GM20431 (cell line): Measurements from ENCODE around the gene CINP.
"Not testable (repeated sequence)": the region's sequence is repeated elsewhere in the genome, so short reads cannot be mapped to it uniquely, and the experiment has no call there.

ENCODE experiments used
- in situ Hi-C: fragments of 300-500 bp; cut with MseI, MboI; formaldehyde crosslinking; loops from one replicate; pipeline ENCODE4 v1.15.0; 2020; ENCODE audit warnings: low sequenced_read_pairs; ENCODE audit not compliant: unreplicated experiment

Gene CINP

GRCh38 chr14:102359341-102359740, 3.3 kb downstream of the CINP start:
- in situ Hi-C loops, result no loop called here

- in situ Hi-C loops, result no loop called here
Observed at GRCh38 chr14:102356280-102356679, 6.4 kb downstream of the CINP start.

- in situ Hi-C loops, result no loop called here
Observed at GRCh38 chr14:102353126-102353619, 9.5 kb downstream of the CINP start.

GRCh38 chr14:102352213-102352612, 10.5 kb downstream of the CINP start:
- in situ Hi-C loops, result no loop called here

- in situ Hi-C loops, result not testable (repeated sequence)
Observed at GRCh38 chr14:102351593-102351992, 11.1 kb downstream of the CINP start.

GRCh38 chr14:102351023-102351422, 11.7 kb downstream of the CINP start:
- in situ Hi-C loops, result no loop called here

- in situ Hi-C loops, result no loop called here
Observed at GRCh38 chr14:102348376-102348775, 14.3 kb downstream of the CINP start.

GRCh38 chr14:102346645-102347044, 16.0 kb downstream of the CINP start:
- in situ Hi-C loops, result no loop called here

- in situ Hi-C loops, result no loop called here
Observed at GRCh38 chr14:102345232-102345631, 17.5 kb downstream of the CINP start.

- in situ Hi-C loops, result no loop called here
Observed at GRCh38 chr14:102344485-102344884, 18.2 kb downstream of the CINP start.

GRCh38 chr14:102344084-102344483, 18.6 kb downstream of the CINP start:
- in situ Hi-C loops, result no loop called here

- in situ Hi-C loops, result no loop called here
Observed at GRCh38 chr14:102342238-102342637, 20.5 kb downstream of the CINP start.

- in situ Hi-C loops, result no loop called here
Observed at GRCh38 chr14:102341566-102341965, 21.1 kb downstream of the CINP start.

GRCh38 chr14:102338724-102339123, 24.0 kb downstream of the CINP start:
- in situ Hi-C loops, result no loop called here

GRCh38 chr14:102335163-102335562, 27.5 kb downstream of the CINP start:
- in situ Hi-C loops, result no loop called here

GRCh38 chr14:102333795-102334705, 28.6 kb downstream of the CINP start:
- in situ Hi-C loops, result no loop called here

- in situ Hi-C loops, result no loop called here
Observed at GRCh38 chr14:102333390-102333789, 29.3 kb downstream of the CINP start.

GRCh38 chr14:102330806-102331205, 31.9 kb downstream of the CINP start:
- in situ Hi-C loops, result no loop called here

- in situ Hi-C loops, result not testable (repeated sequence)
Observed at GRCh38 chr14:102329381-102329780, 33.3 kb downstream of the CINP start.

- in situ Hi-C loops, result no loop called here
Observed at GRCh38 chr14:102326583-102326982, 36.1 kb downstream of the CINP start.

- in situ Hi-C loops, result no loop called here
Observed at GRCh38 chr14:102325791-102326345, 36.8 kb downstream of the CINP start.
